HEK293 (cell line): ENCODE measurements around the gene SLC25A38.

ENCODE experiments used
- FEZF1 ChIP-seq: fragments of 450-650 bp; formaldehyde crosslinking; IDR thresholded peaks from 2 replicates; pipeline ENCODE4 v1.5.1; 2016; ENCODE audit warnings: missing biosample characterization, missing genetic modification characterization
- HOXD13 ChIP-seq: sonication (generic); formaldehyde crosslinking; IDR thresholded peaks from 2 replicates; pipeline ENCODE4 v1.8.0; 2022; ENCODE audit warnings: missing genetic modification reagents, borderline replicate concordance
- MZF1 ChIP-seq: fragments of 450-650 bp; formaldehyde crosslinking; IDR thresholded peaks from 2 replicates; pipeline ENCODE4 v1.5.1; 2017; ENCODE audit warnings: missing biosample characterization, missing genetic modification characterization, borderline replicate concordance
- REPIN1 ChIP-seq: fragments of 450-650 bp; formaldehyde crosslinking; IDR thresholded peaks from 2 replicates; pipeline ENCODE4 v1.5.1; 2017; ENCODE audit warnings: missing biosample characterization, missing genetic modification characterization, low read depth
- SCRT1 ChIP-seq: fragments of 450-650 bp; formaldehyde crosslinking; IDR thresholded peaks from 2 replicates; pipeline ENCODE4 v1.5.1; 2016; ENCODE audit warnings: missing biosample characterization, missing genetic modification characterization, borderline replicate concordance
- TRIM28 ChIP-seq: IDR thresholded peaks from 2 replicates; pipeline ENCODE4 v1.6.1; 2011; ENCODE audit warnings: low read length, control low read depth, borderline replicate concordance
- YY2 ChIP-seq: fragments of 450-650 bp; formaldehyde crosslinking; IDR thresholded peaks from 2 replicates; pipeline ENCODE4 v1.5.1; 2016; ENCODE audit warnings: missing biosample characterization, missing genetic modification characterization
- ZBTB17 ChIP-seq: fragments of 450-650 bp; formaldehyde crosslinking; IDR thresholded peaks from 2 replicates; pipeline ENCODE4 v1.5.1; 2016; ENCODE audit warnings: missing biosample characterization, missing genetic modification characterization
- ZEB2 ChIP-seq: fragments of 450-650 bp; formaldehyde crosslinking; IDR thresholded peaks from 2 replicates; pipeline ENCODE4 v1.5.1; 2016; ENCODE audit warnings: missing biosample characterization, missing genetic modification characterization
- ZFHX2 ChIP-seq: fragments of 450-650 bp; formaldehyde crosslinking; conservative IDR thresholded peaks from 2 replicates; pipeline ENCODE4 v1.5.1; 2016; ENCODE audit warnings: missing biosample characterization, missing genetic modification characterization
- ZNF114 ChIP-seq: fragments of 450-650 bp; formaldehyde crosslinking; IDR thresholded peaks from 2 replicates; pipeline ENCODE4 v1.5.0; 2017; ENCODE audit warnings: missing biosample characterization, missing genetic modification characterization
- ZNF138 ChIP-seq: fragments of 450-650 bp; formaldehyde crosslinking; IDR thresholded peaks from 2 replicates; pipeline ENCODE4 v1.5.1; 2016; ENCODE audit warnings: missing biosample characterization, missing genetic modification characterization, borderline replicate concordance
- ZNF16 ChIP-seq: fragments of 450-650 bp; formaldehyde crosslinking; IDR thresholded peaks from 2 replicates; pipeline ENCODE4 v1.5.1; 2016; ENCODE audit warnings: low read depth, missing biosample characterization, missing genetic modification characterization
- ZNF19 ChIP-seq: fragments of 450-650 bp; formaldehyde crosslinking; IDR thresholded peaks from 2 replicates; pipeline ENCODE4; 2016; ENCODE audit warnings: missing biosample characterization, missing genetic modification characterization, low read depth
- ZNF24 ChIP-seq: fragments of 450-650 bp; formaldehyde crosslinking; IDR thresholded peaks from 2 replicates; pipeline ENCODE4 v1.5.1; 2016; ENCODE audit warnings: missing biosample characterization, missing genetic modification characterization
- ZNF350 ChIP-seq: fragments of 450-650 bp; formaldehyde crosslinking; IDR thresholded peaks from 2 replicates; pipeline ENCODE4 v1.5.0; 2017; ENCODE audit warnings: missing biosample characterization, mild to moderate bottlenecking, missing genetic modification characterization
- ZNF394 ChIP-seq: fragments of 450-650 bp; formaldehyde crosslinking; IDR thresholded peaks from 2 replicates; pipeline ENCODE4 v1.5.1; 2016; ENCODE audit warnings: missing biosample characterization, missing genetic modification characterization, mild to moderate bottlenecking, moderate library complexity, borderline replicate concordance
- ZNF510 ChIP-seq: fragments of 450-650 bp; formaldehyde crosslinking; IDR thresholded peaks from 2 replicates; pipeline ENCODE4 v1.5.1; 2018; ENCODE audit warnings: mild to moderate bottlenecking, missing genetic modification characterization, missing biosample characterization; ENCODE audit not compliant: insufficient replicate concordance
- ZNF560 ChIP-seq: fragments of 450-650 bp; formaldehyde crosslinking; IDR thresholded peaks from 2 replicates; pipeline ENCODE4 v1.5.1; 2017; ENCODE audit warnings: missing biosample characterization, missing genetic modification characterization, borderline replicate concordance
- ZNF600 ChIP-seq: fragments of 450-650 bp; formaldehyde crosslinking; IDR thresholded peaks from 2 replicates; pipeline ENCODE4 v1.5.1; 2016; ENCODE audit warnings: missing biosample characterization, missing genetic modification characterization
- ZNF623 ChIP-seq: fragments of 450-650 bp; formaldehyde crosslinking; IDR thresholded peaks from 2 replicates; pipeline ENCODE4 v1.5.1; 2016; ENCODE audit warnings: missing biosample characterization, missing genetic modification characterization
- ZNF670 ChIP-seq: fragments of 450-650 bp; formaldehyde crosslinking; IDR thresholded peaks from 2 replicates; pipeline ENCODE4 v1.5.1; 2016; ENCODE audit warnings: missing biosample characterization, missing genetic modification characterization, low read depth
- ZSCAN16 ChIP-seq: fragments of 450-650 bp; formaldehyde crosslinking; IDR thresholded peaks from 2 replicates; pipeline ENCODE4 v1.5.1; 2016; ENCODE audit warnings: missing biosample characterization, missing genetic modification characterization
- ZSCAN23 ChIP-seq: fragments of 450-650 bp; formaldehyde crosslinking; IDR thresholded peaks from 2 replicates; pipeline ENCODE4 v1.5.1; 2016; ENCODE audit warnings: missing biosample characterization, missing genetic modification characterization
- TF ChIP-seq, protein P1 (sequence below): fragments of 450-650 bp; formaldehyde crosslinking; IDR thresholded peaks from 2 replicates; pipeline ENCODE4 v1.5.1; 2016; ENCODE audit warnings: missing biosample characterization, missing genetic modification characterization
- TF ChIP-seq, protein P2 (sequence below): fragments of 450-650 bp; formaldehyde crosslinking; IDR thresholded peaks from 2 replicates; pipeline ENCODE4 v1.5.1; 2016; ENCODE audit warnings: missing biosample characterization, missing genetic modification characterization, low read depth
- TF ChIP-seq, protein P3 (sequence below): fragments of 450-650 bp; formaldehyde crosslinking; conservative IDR thresholded peaks from 2 replicates; pipeline ENCODE4 v1.5.1; 2016; ENCODE audit warnings: low read depth, missing biosample characterization, missing genetic modification characterization
- TF ChIP-seq, protein P4 (sequence below): fragments of 450-650 bp; formaldehyde crosslinking; IDR thresholded peaks from 2 replicates; pipeline ENCODE4 v1.5.1; 2016; ENCODE audit warnings: missing biosample characterization, missing genetic modification characterization

Gene SLC25A38

DNA sequence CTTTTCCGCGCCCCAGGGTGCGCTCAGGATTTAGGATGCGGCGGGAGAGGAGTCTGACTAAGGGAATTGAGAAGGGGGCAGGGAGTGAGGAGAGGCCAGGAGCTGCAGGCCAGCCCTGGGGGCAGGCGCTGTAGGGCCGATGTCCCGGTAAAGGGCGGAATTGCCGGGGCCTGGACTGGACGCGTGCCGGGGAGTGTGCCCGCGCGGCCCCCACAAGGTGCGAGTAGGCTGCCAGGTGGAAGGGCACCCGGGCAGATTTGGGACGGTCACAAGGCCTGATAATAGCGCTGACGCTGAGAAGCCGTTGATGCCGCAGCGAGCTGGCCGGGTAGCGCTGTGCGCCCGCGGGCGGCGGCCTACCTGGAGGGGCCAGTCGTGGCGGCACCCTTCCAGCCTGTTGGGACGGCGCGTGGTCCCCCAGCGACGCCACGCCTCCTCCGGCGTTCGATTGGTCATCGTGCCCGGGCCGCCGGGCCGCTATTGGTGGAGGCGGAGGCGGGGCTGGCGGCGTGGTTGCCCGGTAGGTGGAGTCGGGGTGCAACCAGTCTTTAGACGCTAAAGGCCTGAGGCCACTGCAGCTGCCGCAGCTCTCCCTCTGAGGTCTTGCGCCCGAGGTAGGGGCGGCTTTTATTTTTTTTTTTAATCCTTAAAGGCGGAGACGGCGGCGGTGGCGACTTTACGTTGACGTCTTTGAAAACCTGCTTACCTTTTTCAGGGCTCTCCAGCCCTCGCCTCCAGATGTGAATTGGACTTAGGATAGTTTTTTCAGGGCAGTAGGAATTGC is 903 bp downstream of the SLC25A38 start (continued):
- TF ChIP-seq REPIN1: no peak
- no peak for TF ChIP-seq ZSCAN16
- TF ChIP-seq, protein P1, sequence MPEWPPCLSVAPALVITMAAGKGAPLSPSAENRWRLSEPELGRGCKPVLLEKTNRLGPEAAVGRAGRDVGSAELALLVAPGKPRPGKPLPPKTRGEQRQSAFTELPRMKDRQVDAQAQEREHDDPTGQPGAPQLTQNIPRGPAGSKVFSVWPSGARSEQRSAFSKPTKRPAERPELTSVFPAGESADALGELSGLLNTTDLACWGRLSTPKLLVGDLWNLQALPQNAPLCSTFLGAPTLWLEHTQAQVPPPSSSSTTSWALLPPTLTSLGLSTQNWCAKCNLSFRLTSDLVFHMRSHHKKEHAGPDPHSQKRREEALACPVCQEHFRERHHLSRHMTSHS (tag by site-specific recombination): no peak
- TF ChIP-seq ZNF16 (tag by site-specific recombination): no peak
- no peak for TF ChIP-seq ZNF138
- peak; percentile 39; the same call in 1 of the 2 replicates for TF ChIP-seq ZNF600
- TF ChIP-seq MZF1 (tag by site-specific recombination): no peak
- TF ChIP-seq, protein P2, sequence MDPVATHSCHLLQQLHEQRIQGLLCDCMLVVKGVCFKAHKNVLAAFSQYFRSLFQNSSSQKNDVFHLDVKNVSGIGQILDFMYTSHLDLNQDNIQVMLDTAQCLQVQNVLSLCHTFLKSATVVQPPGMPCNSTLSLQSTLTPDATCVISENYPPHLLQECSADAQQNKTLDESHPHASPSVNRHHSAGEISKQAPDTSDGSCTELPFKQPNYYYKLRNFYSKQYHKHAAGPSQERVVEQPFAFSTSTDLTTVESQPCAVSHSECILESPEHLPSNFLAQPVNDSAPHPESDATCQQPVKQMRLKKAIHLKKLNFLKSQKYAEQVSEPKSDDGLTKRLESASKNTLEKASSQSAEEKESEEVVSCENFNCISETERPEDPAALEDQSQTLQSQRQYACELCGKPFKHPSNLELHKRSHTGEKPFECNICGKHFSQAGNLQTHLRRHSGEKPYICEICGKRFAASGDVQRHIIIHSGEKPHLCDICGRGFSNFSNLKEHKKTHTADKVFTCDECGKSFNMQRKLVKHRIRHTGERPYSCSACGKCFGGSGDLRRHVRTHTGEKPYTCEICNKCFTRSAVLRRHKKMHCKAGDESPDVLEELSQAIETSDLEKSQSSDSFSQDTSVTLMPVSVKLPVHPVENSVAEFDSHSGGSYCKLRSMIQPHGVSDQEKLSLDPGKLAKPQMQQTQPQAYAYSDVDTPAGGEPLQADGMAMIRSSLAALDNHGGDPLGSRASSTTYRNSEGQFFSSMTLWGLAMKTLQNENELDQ (tag by site-specific recombination): no peak
- no peak for TF ChIP-seq YY2 (tag by site-specific recombination)
- no peak for TF ChIP-seq ZNF560 (tag by site-specific recombination)
- no peak for TF ChIP-seq ZNF24 (tag by site-specific recombination)
- TF ChIP-seq ZBTB17: no peak
- TF ChIP-seq ZNF350: no peak
- TF ChIP-seq ZNF510 (tag by site-specific recombination): no peak
- TF ChIP-seq ZNF114: no peak
- TF ChIP-seq HOXD13 (CRISPR knock-in tag): no peak
- no peak for TF ChIP-seq ZNF394
- TF ChIP-seq SCRT1 (tag by site-specific recombination): no peak
- TF ChIP-seq ZFHX2: no peak
- TF ChIP-seq ZEB2 (tag by site-specific recombination): peak; percentile 59
- no peak for TF ChIP-seq ZNF670
- TF ChIP-seq ZSCAN23: no peak
- TF ChIP-seq ZNF19: no peak
- no peak for TF ChIP-seq ZNF623 (tag by site-specific recombination)
- TF ChIP-seq, protein P3, sequence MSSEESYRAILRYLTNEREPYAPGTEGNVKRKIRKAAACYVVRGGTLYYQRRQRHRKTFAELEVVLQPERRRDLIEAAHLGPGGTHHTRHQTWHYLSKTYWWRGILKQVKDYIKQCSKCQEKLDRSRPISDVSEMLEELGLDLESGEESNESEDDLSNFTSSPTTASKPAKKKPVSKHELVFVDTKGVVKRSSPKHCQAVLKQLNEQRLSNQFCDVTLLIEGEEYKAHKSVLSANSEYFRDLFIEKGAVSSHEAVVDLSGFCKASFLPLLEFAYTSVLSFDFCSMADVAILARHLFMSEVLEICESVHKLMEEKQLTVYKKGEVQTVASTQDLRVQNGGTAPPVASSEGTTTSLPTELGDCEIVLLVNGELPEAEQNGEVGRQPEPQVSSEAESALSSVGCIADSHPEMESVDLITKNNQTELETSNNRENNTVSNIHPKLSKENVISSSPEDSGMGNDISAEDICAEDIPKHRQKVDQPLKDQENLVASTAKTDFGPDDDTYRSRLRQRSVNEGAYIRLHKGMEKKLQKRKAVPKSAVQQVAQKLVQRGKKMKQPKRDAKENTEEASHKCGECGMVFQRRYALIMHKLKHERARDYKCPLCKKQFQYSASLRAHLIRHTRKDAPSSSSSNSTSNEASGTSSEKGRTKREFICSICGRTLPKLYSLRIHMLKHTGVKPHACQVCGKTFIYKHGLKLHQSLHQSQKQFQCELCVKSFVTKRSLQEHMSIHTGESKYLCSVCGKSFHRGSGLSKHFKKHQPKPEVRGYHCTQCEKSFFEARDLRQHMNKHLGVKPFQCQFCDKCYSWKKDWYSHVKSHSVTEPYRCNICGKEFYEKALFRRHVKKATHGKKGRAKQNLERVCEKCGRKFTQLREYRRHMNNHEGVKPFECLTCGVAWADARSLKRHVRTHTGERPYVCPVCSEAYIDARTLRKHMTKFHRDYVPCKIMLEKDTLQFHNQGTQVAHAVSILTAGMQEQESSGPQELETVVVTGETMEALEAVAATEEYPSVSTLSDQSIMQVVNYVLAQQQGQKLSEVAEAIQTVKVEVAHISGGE (tag by site-specific recombination): 0 out of 2 replicates have a peak, but pooled peaks have one; percentile 18
- TF ChIP-seq, protein P4, sequence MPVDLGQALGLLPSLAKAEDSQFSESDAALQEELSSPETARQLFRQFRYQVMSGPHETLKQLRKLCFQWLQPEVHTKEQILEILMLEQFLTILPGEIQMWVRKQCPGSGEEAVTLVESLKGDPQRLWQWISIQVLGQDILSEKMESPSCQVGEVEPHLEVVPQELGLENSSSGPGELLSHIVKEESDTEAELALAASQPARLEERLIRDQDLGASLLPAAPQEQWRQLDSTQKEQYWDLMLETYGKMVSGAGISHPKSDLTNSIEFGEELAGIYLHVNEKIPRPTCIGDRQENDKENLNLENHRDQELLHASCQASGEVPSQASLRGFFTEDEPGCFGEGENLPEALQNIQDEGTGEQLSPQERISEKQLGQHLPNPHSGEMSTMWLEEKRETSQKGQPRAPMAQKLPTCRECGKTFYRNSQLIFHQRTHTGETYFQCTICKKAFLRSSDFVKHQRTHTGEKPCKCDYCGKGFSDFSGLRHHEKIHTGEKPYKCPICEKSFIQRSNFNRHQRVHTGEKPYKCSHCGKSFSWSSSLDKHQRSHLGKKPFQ (tag by site-specific recombination): no peak
- no peak for TF ChIP-seq TRIM28
- no peak for TF ChIP-seq FEZF1 (tag by site-specific recombination)
